Mesendoderm (in vitro differentiated cells): Measurements from ENCODE around the gene IGFALS.

Source experiments
- DNase-seq: peaks from one replicate; pipeline ENCODE4 v3.0.0; 2013
- H2AK5ac ChIP-seq: 2 replicates; pipeline ENCODE4 v1.6.1; 2013; ENCODE audit warnings: low read length, inconsistent platforms
- H2BK120ac ChIP-seq: 2 replicates; pipeline ENCODE4 v1.6.1; 2013; ENCODE audit warnings: low read depth, mild to moderate bottlenecking, low read length, moderate library complexity, mixed read lengths
- H2BK15ac ChIP-seq: replicated peaks from 2 replicates; pipeline ENCODE4 v1.6.1; 2013; ENCODE audit warnings: low read depth, mild to moderate bottlenecking, moderate library complexity
- H2BK5ac ChIP-seq: 2 replicates; pipeline ENCODE4 v1.6.1; 2013; ENCODE audit warnings: low read length, inconsistent platforms
- H3K18ac ChIP-seq: 2 replicates; pipeline ENCODE4 v1.6.1; 2013; ENCODE audit warnings: mild to moderate bottlenecking, low read length, mixed read lengths
- H3K23ac ChIP-seq: one replicate; pipeline ENCODE4 v1.6.1; 2013; ENCODE audit warnings: low read length
- H3K27ac ChIP-seq: 2 replicates; pipeline ENCODE4 v1.5.1; 2013; ENCODE audit warnings: low read depth, mild to moderate bottlenecking, inconsistent platforms, low read length, moderate library complexity
- H3K27me3 ChIP-seq: 2 replicates; pipeline ENCODE4 v1.6.1; 2013; ENCODE audit warnings: low read length, control low read depth, mild to moderate bottlenecking, inconsistent platforms; ENCODE audit not compliant: insufficient read depth, poor library complexity
- H3K36me3 ChIP-seq: 2 replicates; pipeline ENCODE4 v1.6.1; 2013; ENCODE audit warnings: low read length, inconsistent platforms; ENCODE audit not compliant: control insufficient read depth, insufficient read depth
- H3K4ac ChIP-seq: one replicate; pipeline ENCODE4 v1.6.1; 2013; ENCODE audit warnings: low read depth, mild to moderate bottlenecking, low read length, moderate library complexity
- H3K4me1 ChIP-seq: 2 replicates; pipeline ENCODE4 v1.6.1; 2013; ENCODE audit warnings: low read depth, low read length, inconsistent platforms; ENCODE audit not compliant: control insufficient read depth
- H3K4me2 ChIP-seq: 2 replicates; pipeline ENCODE4 v1.6.1; 2013; ENCODE audit warnings: low read length
- H3K4me3 ChIP-seq: 2 replicates; pipeline ENCODE4 v1.5.1; 2013; ENCODE audit warnings: mild to moderate bottlenecking, low read length
- H3K56ac ChIP-seq: one replicate; pipeline ENCODE4 v1.6.1; 2013; ENCODE audit warnings: low read length
- H3K79me1 ChIP-seq: 2 replicates; pipeline ENCODE4 v1.6.1; 2013; ENCODE audit warnings: low read length, inconsistent platforms
- H3K79me2 ChIP-seq: 2 replicates; pipeline ENCODE4 v1.6.1; 2013; ENCODE audit warnings: mild to moderate bottlenecking, low read length; ENCODE audit not compliant: control insufficient read depth, insufficient read depth
- H3K9ac ChIP-seq: 2 replicates; pipeline ENCODE4 v1.6.1; 2013; ENCODE audit warnings: low read length, inconsistent platforms
- H4K5ac ChIP-seq: one replicate; pipeline ENCODE4 v1.6.1; 2013; ENCODE audit warnings: low read length
- H4K8ac ChIP-seq: one replicate; pipeline ENCODE4 v1.6.1; 2013; ENCODE audit warnings: low read depth, mild to moderate bottlenecking, control low read depth, low read length, moderate library complexity
- WGBS: extraction: QIAGEN DNeasy Blood & Tissue Kit; methylation state at CpG from one replicate; pipeline ENCODE4 v1.1.7; 2013; ENCODE audit warnings: low lambda C conversion rate, missing lambda C conversion rate; ENCODE audit not compliant: insufficient coverage; ENCODE audit errors: extremely low coverage; 5-methylcytosine and 5-hydroxymethylcytosine counted together

Gene IGFALS

DNA sequence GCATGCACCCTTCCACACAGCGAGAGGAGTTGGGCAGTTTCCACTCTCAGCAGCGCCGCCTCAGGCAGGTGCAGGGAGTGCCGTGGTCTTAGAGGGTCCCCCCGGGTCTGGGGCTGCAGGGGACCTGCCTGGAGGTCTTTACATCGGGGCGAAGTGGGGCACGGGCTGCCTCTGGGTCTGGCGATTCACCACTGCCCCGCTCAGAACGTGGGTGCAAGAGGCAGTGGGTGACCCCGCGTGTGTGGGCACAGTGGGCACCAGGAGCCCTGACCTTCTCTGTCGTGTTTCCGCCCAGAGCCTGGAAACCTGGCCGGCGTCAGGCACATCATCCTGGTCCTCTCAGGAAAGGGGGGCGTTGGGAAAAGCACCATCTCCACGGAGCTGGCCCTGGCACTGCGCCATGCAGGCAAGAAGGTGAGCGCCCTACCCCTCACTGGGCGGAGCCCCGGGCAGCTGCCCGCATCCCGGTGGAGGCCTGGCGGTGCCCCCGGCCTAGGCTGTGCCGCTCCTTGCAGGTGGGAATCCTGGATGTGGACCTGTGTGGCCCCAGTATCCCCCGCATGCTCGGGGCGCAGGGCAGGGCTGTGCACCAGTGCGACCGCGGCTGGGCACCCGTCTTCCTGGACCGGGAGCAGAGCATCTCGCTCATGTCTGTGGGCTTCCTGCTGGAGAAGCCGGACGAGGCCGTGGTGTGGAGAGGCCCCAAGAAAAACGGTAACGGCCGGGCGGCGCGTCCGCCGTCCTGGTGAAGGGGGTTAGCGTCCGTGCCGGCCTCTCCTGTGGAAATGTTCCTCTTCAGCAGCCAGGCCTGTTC is 7.1 kb downstream of the IGFALS start:
- Histone ChIP-seq H3K4me2 (no peak overlapping the region), H3K56ac (no peak overlapping the region), H3K4me1 (no peaks in the 10 kb centered on the region), H2AK5ac (no peak overlapping the region), H3K27me3 (no peaks in the 10 kb centered on the region), H3K9ac (no peak overlapping the region), H2BK5ac (no peak overlapping the region), H2BK120ac (no peak overlapping the region), H3K4me3 (no peak overlapping the region), H3K79me1 (peaks cover 13% of the 10 kb centered on the region), H3K23ac (no peak overlapping the region), H2BK15ac (no peak overlapping the region), H4K8ac (no peak overlapping the region), H4K5ac (no peak overlapping the region), H3K79me2 (peaks cover 22% of the 10 kb centered on the region), H3K36me3 (peaks cover 2% of the 10 kb centered on the region), H3K18ac (no peak overlapping the region), H3K27ac (no peak overlapping the region), H3K4ac (no peak overlapping the region)
- WGBS, result no CpG with 5 or more reads among the region's 51 CpGs
- no peak for DNase-seq

GRCh38 chr16:1785846-1786170 is 7.7 kb downstream of the IGFALS start:
- Histone ChIP-seq H2AK5ac (no peak overlapping the region), H3K4me3 (no peak overlapping the region), H3K79me2 (peaks cover 22% of the 10 kb centered on the region), H3K9ac (no peak overlapping the region), H3K23ac (no peak overlapping the region), H3K36me3 (peaks cover 2% of the 10 kb centered on the region), H3K4me1 (no peaks in the 10 kb centered on the region), H3K4ac (no peak overlapping the region), H3K4me2 (no peak overlapping the region), H2BK120ac (no peak overlapping the region), H3K27ac (no peak overlapping the region), H3K18ac (no peak overlapping the region), H3K79me1 (peaks cover 13% of the 10 kb centered on the region), H4K8ac (no peak overlapping the region), H2BK5ac (no peak overlapping the region), H3K56ac (no peak overlapping the region), H4K5ac (no peak overlapping the region), H3K27me3 (no peaks in the 10 kb centered on the region), H2BK15ac (no peak overlapping the region)
- no CpG with 5 or more reads among the region's 14 CpGs for WGBS
- DNase-seq, result no peak

GRCh38 chr16:1784977-1785845 is 8.3 kb downstream of the IGFALS start:
- H2AK5ac ChIP-seq, result no peak overlapping the region
- no peak overlapping the region for H3K56ac ChIP-seq
- no peak overlapping the region for H3K4ac ChIP-seq
- H3K4me1 ChIP-seq, result no peaks in the 10 kb centered on the region
- H3K9ac ChIP-seq, result no peak overlapping the region
- no peak overlapping the region for H4K8ac ChIP-seq
- H3K79me2 ChIP-seq, result peaks cover 22% of the 10 kb centered on the region
- no peak overlapping the region for H3K18ac ChIP-seq
- no peak overlapping the region for H3K4me3 ChIP-seq
- no peaks in the 10 kb centered on the region for H3K27me3 ChIP-seq
- no peak for DNase-seq
- H2BK15ac ChIP-seq, result no peak overlapping the region
- H3K23ac ChIP-seq, result no peak overlapping the region
- H3K36me3 ChIP-seq, result peaks cover 2% of the 10 kb centered on the region
- no peak overlapping the region for H4K5ac ChIP-seq
- no peak overlapping the region for H2BK5ac ChIP-seq
- H3K79me1 ChIP-seq, result peaks cover 13% of the 10 kb centered on the region
- WGBS, result no CpG with 5 or more reads among the region's 26 CpGs
- no peak overlapping the region for H3K27ac ChIP-seq
- no peak overlapping the region for H3K4me2 ChIP-seq
- no peak overlapping the region for H2BK120ac ChIP-seq

- peak within 1 kb of the TSS; percentile 85 for H3K9ac ChIP-seq
- no peak within 1 kb of the TSS for H3K27ac ChIP-seq
- peak within 1 kb of the TSS; percentile 19 for H3K4ac ChIP-seq
- H3K4me3 ChIP-seq, result peak within 1 kb of the TSS; percentile 96
- H4K8ac ChIP-seq, result no peak within 1 kb of the TSS
- H3K23ac ChIP-seq, result no peak within 1 kb of the TSS
- no peak within 1 kb of the TSS for H4K5ac ChIP-seq
- peak; percentile 100 for DNase-seq
- no peaks in the 10 kb centered on the region for H3K27me3 ChIP-seq
- H2BK15ac ChIP-seq, result no peak within 1 kb of the TSS
- H3K4me2 ChIP-seq, result peak within 1 kb of the TSS; percentile 88
- no peaks in the 10 kb centered on the region for H3K4me1 ChIP-seq
- H3K79me1 ChIP-seq, result peaks cover 11% of the 10 kb centered on the region
- H3K36me3 ChIP-seq, result peaks cover 2% of the 10 kb centered on the region
- H3K18ac ChIP-seq, result no peak within 1 kb of the TSS
- no peak within 1 kb of the TSS for H2AK5ac ChIP-seq
- no peak within 1 kb of the TSS for H2BK5ac ChIP-seq
- WGBS, result no CpG with 5 or more reads among the region's 102 CpGs
- peaks cover 22% of the 10 kb centered on the region for H3K79me2 ChIP-seq
- peak within 1 kb of the TSS; percentile 90 for H3K56ac ChIP-seq
- H2BK120ac ChIP-seq, result no peak within 1 kb of the TSS
These were observed 10.9 kb downstream of the IGFALS start, which contains the start of the genes NUBP2 and SPSB3 for GRCh38 chr16:1782408-1783264. TSS of gene NUBP2 (plus strand) at chr16:1782960. CDS start at chr16:1783021, 61 bp downstream. TSS of gene SPSB3 (minus strand) at chr16:1782571. CDS start at chr16:1781483, 1,088 bp downstream.

DNA sequence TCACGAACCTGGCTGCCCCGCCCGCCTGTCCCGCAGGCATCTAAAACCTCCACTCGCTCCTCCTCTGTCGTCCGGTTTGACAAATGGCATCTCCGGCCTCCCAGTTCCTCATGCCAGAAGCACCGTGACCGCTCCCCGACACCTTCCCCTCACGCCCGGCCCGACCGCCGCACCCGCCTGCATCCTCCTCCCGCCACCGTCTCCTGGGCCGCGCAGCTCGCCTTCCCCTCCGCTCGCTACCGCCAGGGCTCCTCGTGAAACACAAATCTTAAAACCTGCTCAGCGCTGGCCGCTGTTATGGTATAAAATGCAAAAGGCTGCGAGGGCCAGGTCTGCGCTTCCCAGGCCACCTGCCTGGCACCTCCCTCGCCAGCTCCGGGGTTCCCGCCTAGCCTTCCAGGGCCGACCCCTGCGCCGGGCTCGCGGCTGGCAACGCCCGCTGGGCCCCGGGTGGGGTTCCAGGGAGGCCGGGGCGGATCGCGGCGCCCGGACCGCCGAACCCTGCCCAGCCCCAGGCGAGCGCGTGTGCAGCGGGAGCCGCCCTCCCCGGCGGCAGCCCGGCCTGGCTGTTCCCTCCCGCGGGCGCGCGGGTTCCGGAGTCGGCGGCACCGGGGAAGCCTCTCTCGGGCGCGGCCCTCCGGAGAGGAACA is 11.6 kb downstream of the IGFALS start:
- no peak overlapping the region for H3K18ac ChIP-seq
- peak overlapping the region; percentile 88 for H3K56ac ChIP-seq
- no peaks in the 10 kb centered on the region for H3K27me3 ChIP-seq
- peaks cover 20% of the 10 kb centered on the region for H3K79me2 ChIP-seq
- peak overlapping the region; percentile 19 for H3K4ac ChIP-seq
- H4K5ac ChIP-seq, result no peak overlapping the region
- H3K27ac ChIP-seq, result no peak overlapping the region
- H3K23ac ChIP-seq, result no peak overlapping the region
- H3K4me1 ChIP-seq, result no peaks in the 10 kb centered on the region
- no CpG with 5 or more reads among the region's 70 CpGs for WGBS
- H3K4me3 ChIP-seq, result peak overlapping the region; percentile 73
- peaks cover 10% of the 10 kb centered on the region for H3K79me1 ChIP-seq
- H3K36me3 ChIP-seq, result no peaks in the 10 kb centered on the region
- no peak overlapping the region for H2BK5ac ChIP-seq
- H4K8ac ChIP-seq, result no peak overlapping the region
- H2BK120ac ChIP-seq, result no peak overlapping the region
- peak overlapping the region; percentile 81 for H3K9ac ChIP-seq
- no peak overlapping the region for H2AK5ac ChIP-seq
- H2BK15ac ChIP-seq, result no peak overlapping the region
- peak; percentile 55 for DNase-seq
- peak overlapping the region; percentile 88 for H3K4me2 ChIP-seq
